ENCODE measurements around the gene RANGAP1. TPM values are rescaled to one million over a fixed set of nuclear protein-coding genes. Genes with fewer than 3 reads are reported as not detected.

Gene RANGAP1
- 21.6 and 32.6 TPM in 2 replicates for total RNA-seq

GRCh38 chr22:41285820-41286638, at the start of gene RANGAP1:
Gene RANGAP1 (minus strand): TSS chr22:41286187. CDS start chr22:41281044, 5,143 bp downstream.

GRCh38 chr22:41301085-41302020, 15.4 kb upstream of the RANGAP1 start, which contains the start of gene ZC3H7B:
Gene ZC3H7B (plus strand): TSS chr22:41301525. CDS start chr22:41320661, 19,136 bp downstream.

GRCh38 chr22:41240377-41241132, 45.4 kb downstream of the RANGAP1 start, which contains the start of gene CHADL:
Gene CHADL (minus strand): TSS chr22:41240931. CDS start chr22:41240881, 50 bp downstream.

GRCh38 chr22:41204992-41205900, 80.7 kb downstream of the RANGAP1 start, which contains the start of gene L3MBTL2:
Gene L3MBTL2 (plus strand): TSS chr22:41205312. CDS start chr22:41205363, 51 bp downstream.

Other genes starting within 250 kb of the RANGAP1 start
- gene EP300, start 193.6 kb downstream of the RANGAP1 start, total RNA-seq, result 18.9 and 23.3 TPM in 2 replicates
- gene L3MBTL2, start 80.9 kb downstream of the RANGAP1 start, total RNA-seq, result 13.4 and 14.9 TPM in 2 replicates
- gene CHADL, start 45.3 kb downstream of the RANGAP1 start, total RNA-seq, result 0.17 and 0.35 TPM in 2 replicates
- 37.2 and 40.7 TPM in 2 replicates for gene ZC3H7B, start 15.3 kb upstream of the RANGAP1 start, total RNA-seq
- gene TEF, start 95.8 kb upstream of the RANGAP1 start, total RNA-seq, result 2.7 and 4.0 TPM in 2 replicates
- gene TOB2, start 160.6 kb upstream of the RANGAP1 start, total RNA-seq, result 35.2 and 38.9 TPM in 2 replicates
- 23.3 and 30.9 TPM in 2 replicates for gene PHF5A, start 182.5 kb upstream of the RANGAP1 start, total RNA-seq
- gene ACO2, start 182.9 kb upstream of the RANGAP1 start, total RNA-seq, result 53.9 and 54.9 TPM in 2 replicates

Measured in pericardium fibroblast (primary cell).